GM13976 (cell line): ENCODE data around the gene CADM4.
"Not testable (repeated sequence)": the region's sequence is repeated elsewhere in the genome, so short reads cannot be mapped to it uniquely, and the experiment has no call there.

ENCODE experiments used
- DNase-seq: peaks from one replicate; pipeline ENCODE4 v3.0.0; 2012; ENCODE audit warnings: low spot score
- in situ Hi-C: fragments of 300-500 bp; cut with MboI; formaldehyde crosslinking; loops from one replicate; pipeline ENCODE4 v1.12.0; 2022; ENCODE audit warnings: low sequenced_read_pairs, mixed read lengths, inconsistent platforms; ENCODE audit not compliant: unreplicated experiment
- TF ChIP-seq, protein P1 (sequence below): IDR thresholded peaks from 2 replicates; pipeline ENCODE4 v1.5.1; 2012; ENCODE audit warnings: borderline replicate concordance, mild to moderate bottlenecking; ENCODE audit not compliant: insufficient read depth; ENCODE audit errors: extremely low read depth, missing control alignments, control extremely low read depth

Gene CADM4

DNA sequence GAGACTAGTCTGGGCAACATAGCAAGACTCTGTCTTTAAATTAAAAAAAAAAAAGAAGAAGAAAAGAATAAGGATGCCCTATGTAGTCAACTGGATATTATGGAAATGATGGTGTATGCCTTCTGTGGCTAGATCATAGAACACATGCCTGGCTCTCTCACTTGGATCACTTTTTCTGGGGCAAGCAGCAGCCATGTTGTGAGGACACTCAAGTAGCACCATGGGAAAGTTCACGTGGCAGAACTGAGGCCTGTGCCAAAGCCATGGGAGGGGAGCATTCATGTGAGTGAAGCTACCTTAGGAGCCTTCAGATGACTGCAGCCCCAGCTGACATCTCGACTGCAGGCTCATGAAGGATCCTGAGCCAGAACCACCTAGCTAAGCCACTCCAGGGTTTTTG lies 18.4 kb upstream of the CADM4 start:
- DNase-seq, result no peak
- TF ChIP-seq, protein P1, sequence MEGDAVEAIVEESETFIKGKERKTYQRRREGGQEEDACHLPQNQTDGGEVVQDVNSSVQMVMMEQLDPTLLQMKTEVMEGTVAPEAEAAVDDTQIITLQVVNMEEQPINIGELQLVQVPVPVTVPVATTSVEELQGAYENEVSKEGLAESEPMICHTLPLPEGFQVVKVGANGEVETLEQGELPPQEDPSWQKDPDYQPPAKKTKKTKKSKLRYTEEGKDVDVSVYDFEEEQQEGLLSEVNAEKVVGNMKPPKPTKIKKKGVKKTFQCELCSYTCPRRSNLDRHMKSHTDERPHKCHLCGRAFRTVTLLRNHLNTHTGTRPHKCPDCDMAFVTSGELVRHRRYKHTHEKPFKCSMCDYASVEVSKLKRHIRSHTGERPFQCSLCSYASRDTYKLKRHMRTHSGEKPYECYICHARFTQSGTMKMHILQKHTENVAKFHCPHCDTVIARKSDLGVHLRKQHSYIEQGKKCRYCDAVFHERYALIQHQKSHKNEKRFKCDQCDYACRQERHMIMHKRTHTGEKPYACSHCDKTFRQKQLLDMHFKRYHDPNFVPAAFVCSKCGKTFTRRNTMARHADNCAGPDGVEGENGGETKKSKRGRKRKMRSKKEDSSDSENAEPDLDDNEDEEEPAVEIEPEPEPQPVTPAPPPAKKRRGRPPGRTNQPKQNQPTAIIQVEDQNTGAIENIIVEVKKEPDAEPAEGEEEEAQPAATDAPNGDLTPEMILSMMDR, result no peak
- in situ Hi-C loops, result no loop called here

DNA sequence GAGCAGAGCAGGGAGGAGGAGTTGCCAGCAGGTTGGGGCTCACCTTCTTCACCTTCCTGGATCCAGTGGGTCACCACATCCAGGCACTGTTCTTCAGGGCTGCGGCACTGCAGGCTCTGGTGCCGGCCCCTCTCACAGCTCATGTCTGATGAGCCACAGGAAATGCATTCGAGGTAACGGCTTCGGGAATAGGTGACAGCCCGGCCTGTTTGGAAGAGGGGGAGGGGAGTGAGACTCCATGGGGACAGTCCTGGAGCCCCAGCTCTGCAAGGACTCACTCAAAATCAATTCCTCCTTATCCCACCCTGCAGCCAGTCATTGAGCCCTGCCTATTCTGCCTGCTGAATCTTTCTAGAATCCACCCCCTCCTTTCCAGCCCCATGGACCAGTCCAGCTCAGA lies 16.8 kb upstream of the CADM4 start:
- no peak for DNase-seq
- in situ Hi-C loops, result no loop called here
- TF ChIP-seq, protein P1, result no peak

DNA sequence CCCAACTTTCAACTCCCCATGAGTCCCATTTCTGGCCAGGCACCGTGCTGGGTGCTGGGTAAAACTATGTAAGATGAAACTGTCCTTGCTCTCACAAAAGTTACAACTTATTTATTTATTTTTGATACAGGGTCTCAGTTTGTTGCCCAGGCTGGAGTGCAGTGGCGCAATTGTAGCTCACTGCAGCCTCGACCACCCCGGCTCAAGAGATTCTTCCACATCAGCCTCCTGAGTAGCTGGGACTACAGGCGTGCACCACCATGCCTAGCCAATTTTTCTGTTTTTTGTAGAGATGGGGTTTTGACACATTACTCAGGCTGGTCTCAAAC lies 12.9 kb upstream of the CADM4 start:
- in situ Hi-C loops, result no loop called here
- DNase-seq, result no peak
- TF ChIP-seq, protein P1, result no peak

DNA sequence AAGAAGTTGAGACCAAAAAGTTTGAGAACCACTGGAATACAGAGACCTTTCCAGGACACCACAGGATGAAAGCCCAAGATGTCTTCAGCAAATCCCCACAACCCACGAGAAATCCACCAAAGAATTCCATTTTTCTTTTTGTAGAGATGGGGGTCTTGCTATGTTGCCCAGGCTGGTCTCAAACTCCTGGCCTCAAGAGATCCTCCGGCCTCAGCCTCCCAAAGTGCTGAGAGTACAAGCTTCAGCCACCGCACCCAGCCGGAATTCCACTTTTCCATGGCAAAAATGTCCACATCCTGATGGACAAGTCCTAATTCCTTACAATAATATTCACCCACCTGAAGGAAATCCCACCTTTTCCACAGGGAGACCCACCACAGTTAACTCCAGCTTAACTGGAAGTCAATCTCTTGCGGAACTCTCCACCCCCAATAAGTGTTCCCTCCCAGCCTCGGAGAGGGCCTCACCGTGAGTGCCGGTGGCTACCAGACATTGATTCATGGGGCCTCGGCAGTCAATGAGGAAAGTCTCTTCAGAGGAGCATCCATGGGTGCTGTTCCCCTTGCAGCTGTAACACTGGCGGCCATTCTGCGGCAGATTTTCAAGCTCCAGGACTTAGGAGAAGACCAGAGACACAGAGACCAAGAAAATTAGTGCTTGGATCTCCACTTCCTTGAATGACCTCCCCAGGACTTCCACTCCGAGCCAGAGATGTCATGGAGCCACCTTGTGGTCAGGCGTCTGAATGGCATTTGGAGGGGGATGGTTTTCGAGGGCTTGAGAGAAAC lies 12.3 kb upstream of the CADM4 start:
- TF ChIP-seq, protein P1, result peak; percentile 64
- in situ Hi-C loops, result no loop called here
- peak; percentile 70 for DNase-seq

DNA sequence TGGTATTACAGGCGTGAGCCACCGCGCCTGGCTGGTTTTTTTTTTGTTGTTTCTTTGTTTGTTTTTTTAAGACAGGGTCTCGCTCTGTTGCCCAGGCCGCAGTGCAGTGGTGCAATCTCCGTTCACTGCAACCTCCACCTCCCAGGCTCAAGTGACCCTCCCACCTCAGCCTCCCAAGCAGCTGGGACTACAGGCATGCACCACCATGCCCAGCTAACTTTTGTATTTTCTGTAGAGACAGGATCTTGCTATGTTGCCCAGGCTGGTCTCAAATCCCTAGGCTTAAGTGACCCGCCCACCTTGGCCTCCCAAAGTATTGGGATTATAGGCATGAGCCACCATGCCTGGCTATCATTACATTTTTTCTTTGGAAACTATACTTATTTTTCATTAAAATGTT lies 10.6 kb upstream of the CADM4 start:
- in situ Hi-C loops, result not testable (repeated sequence)

DNA sequence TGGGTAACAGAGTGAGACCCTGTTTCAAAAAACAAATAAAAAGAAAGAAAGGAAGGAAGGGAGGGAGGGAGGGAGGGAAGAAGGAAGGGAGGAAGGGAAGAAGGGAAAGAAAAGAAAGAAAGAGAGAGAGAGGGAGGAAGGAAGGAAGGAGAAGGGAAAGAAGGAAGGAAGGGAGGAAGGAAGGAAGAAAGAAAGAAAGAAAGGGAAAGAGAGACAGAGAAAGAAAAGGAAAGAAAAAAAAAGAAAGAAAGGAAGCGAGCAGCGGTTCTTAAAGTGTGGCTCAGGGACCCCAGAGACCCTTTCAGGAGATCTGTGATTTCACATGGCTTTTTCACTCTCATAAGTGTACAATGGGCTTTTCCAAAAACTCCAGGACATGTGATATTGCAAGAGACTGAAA lies 9.9 kb upstream of the CADM4 start:
- TF ChIP-seq, protein P1, result no peak
- in situ Hi-C loops, result no loop called here
- no peak for DNase-seq

More for the DNA sequence above, 10.6 kb upstream of the CADM4 start:
- DNase-seq, result not testable (repeated sequence)

DNA sequence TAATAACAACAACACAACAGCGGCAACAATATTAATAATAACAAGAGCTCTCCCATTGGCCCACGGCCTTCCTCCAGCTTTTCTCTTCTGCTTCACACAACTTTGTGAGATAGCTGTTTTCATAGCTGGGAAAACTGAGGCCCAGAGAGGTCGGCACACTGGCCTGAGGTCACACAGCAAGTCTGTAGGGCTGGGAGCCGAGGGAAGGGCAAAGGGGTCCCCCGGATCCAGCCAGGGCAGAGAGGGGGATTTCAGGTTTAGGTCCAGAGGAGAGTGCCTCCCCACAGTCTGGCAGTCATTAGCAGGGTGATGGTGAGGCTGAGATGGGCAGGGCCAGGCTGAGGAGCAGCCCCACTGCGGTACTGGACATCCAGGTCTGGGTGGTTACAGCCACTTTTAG lies 9.0 kb upstream of the CADM4 start:
- TF ChIP-seq, protein P1, result no peak
- in situ Hi-C loops, result no loop called here
- no peak for DNase-seq
